ENCODE results near the gene EPHX1. TPM values are rescaled to one million over a fixed set of nuclear protein-coding genes. Genes with fewer than 3 reads are reported as not detected.

EPHX1 gene
- total and polyA plus RNA-seq, 2 donors (not counting 1 experiment from before 2014, with no cell fraction given) = 0.75 to 4.2 TPM

DNA sequence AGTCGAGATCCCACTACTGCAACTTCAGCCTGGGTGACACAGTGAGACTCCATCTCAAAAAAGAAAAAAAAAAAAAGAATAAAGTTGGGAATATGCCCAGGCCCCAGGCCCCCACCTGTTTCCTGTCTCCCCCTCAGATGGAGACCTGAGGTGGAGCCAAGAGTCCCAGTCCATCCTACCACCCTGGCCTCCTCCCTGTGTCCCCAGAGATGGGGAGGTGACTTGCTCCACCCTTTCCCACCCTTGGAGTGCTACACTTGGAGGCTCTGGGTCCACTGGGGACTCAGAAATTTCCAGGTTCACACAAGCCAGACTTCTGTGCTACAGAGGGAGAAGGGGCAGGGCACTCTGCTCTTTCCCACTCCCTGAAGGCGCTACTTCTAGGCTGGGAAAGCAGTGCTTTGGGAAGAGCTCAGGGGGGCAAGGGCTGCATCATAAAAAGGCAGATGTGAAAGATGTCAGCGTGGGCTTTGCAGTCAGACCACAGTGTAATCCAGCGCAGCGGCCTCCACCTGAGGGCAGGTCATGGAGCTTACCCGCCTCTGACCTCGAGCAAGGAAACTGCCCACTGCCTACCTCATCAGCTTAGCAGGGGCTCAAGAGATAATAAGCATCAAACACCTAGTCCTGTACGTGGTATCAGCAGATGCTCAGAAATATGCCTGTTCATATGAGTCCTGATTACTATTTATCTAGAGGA is 58.9 kb downstream of the EPHX1 start:
- H3K27me3 ChIP-seq (replicated peaks in 1 of 4; ENCODE audit: control extremely low read depth in 1 of 4, control insufficient read depth in 3 of 4, insufficient read depth in 4 of 4, low read length in 3 of 4) = no peaks in the 10 kb centered on the region
- no peak for DNase-seq
- WGBS (ENCODE audit: insufficient coverage) = 81% methylated on average over 7 of the region's 8 CpGs
- no peak overlapping the region for H3K4me3 ChIP-seq (ENCODE audit: control extremely low read depth in 1 of 5, extremely low read depth in 1 of 5, insufficient read depth in 1 of 5, low read depth in 2 of 5, low read length in 4 of 5)
- no peak overlapping the region for H2AFZ ChIP-seq (ENCODE audit: insufficient read depth, low read depth, low read length, poor library complexity, severe bottlenecking)
- H3K79me2 ChIP-seq (ENCODE audit: control insufficient read depth, insufficient read depth, low read length) = no peaks in the 10 kb centered on the region
- intact Hi-C loops (cut with micrococcal nuclease) = no loop called here
- peaks cover 10 to 17% of the 10 kb centered on the region in 2 donors for H3K4me1 ChIP-seq (ENCODE audit: control insufficient read depth in 2 of 2, insufficient read depth in 2 of 2, low read length in 2 of 2)
- ATAC-seq (ENCODE audit: low read depth) = no peak
- no peak overlapping the region for H3K4me2 ChIP-seq (replicated peaks; ENCODE audit: low read depth, low read length, poor library complexity, severe bottlenecking)
- POLR2A ChIA-PET = no interaction called here
- CTCF ChIA-PET = no interaction called here
- Mint-ChIP-seq H3K27ac (no peak overlapping the region), H3K27me3 (no peaks in the 10 kb centered on the region), H3K9me3 (ENCODE audit: insufficient read depth) (no peaks in the 10 kb centered on the region), H3K4me1 (peaks cover 12% of the 10 kb centered on the region), H3K4me3 (no peak overlapping the region)
- H4K20me1 ChIP-seq (ENCODE audit: control insufficient read depth, insufficient read depth, low read length, poor library complexity, severe bottlenecking) = peaks cover 35% of the 10 kb centered on the region
- no peak overlapping the region for H3K9ac ChIP-seq (ENCODE audit: low read length)
- H3K9me3 ChIP-seq (ENCODE audit: control extremely low read depth in 1 of 3, control insufficient read depth in 2 of 3, insufficient read depth in 1 of 3, low read length in 2 of 3) = no peaks in the 10 kb centered on the region
- H3K36me3 ChIP-seq (replicated peaks in 1 of 2; ENCODE audit: control extremely low read depth in 1 of 2, control insufficient read depth in 1 of 2, extremely low read depth in 1 of 2, insufficient read depth in 2 of 2, low read length in 1 of 2) = peaks cover 1 to 86% of the 10 kb centered on the region in 2 experiments
- no peak overlapping the region for H3K27ac ChIP-seq (ENCODE audit: low read length in 2 of 2)
- TF ChIP-seq, protein P1, sequence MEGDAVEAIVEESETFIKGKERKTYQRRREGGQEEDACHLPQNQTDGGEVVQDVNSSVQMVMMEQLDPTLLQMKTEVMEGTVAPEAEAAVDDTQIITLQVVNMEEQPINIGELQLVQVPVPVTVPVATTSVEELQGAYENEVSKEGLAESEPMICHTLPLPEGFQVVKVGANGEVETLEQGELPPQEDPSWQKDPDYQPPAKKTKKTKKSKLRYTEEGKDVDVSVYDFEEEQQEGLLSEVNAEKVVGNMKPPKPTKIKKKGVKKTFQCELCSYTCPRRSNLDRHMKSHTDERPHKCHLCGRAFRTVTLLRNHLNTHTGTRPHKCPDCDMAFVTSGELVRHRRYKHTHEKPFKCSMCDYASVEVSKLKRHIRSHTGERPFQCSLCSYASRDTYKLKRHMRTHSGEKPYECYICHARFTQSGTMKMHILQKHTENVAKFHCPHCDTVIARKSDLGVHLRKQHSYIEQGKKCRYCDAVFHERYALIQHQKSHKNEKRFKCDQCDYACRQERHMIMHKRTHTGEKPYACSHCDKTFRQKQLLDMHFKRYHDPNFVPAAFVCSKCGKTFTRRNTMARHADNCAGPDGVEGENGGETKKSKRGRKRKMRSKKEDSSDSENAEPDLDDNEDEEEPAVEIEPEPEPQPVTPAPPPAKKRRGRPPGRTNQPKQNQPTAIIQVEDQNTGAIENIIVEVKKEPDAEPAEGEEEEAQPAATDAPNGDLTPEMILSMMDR (IDR thresholded peaks at IDR 0.05) = no peak
- TF ChIP-seq EZH2 (IDR thresholded peaks at IDR 0.05; ENCODE audit: borderline replicate concordance, insufficient read depth, low read depth, low read length, poor library complexity, severe bottlenecking) = no peak

GRCh38 chr1:225870911-225871310 is 61.0 kb downstream of the EPHX1 start:
- Histone ChIP-seq H3K9me3 (ENCODE audit: control extremely low read depth in 1 of 3, control insufficient read depth in 2 of 3, insufficient read depth in 1 of 3, low read length in 2 of 3) (no peaks in the 10 kb centered on the region), H3K9ac (ENCODE audit: low read length) (no peak overlapping the region), H4K20me1 (ENCODE audit: control insufficient read depth, insufficient read depth, low read length, poor library complexity, severe bottlenecking) (peaks cover 44% of the 10 kb centered on the region), H3K4me2 (replicated peaks; ENCODE audit: low read depth, low read length, poor library complexity, severe bottlenecking) (no peak overlapping the region), H3K36me3 (replicated peaks in 1 of 2; ENCODE audit: control extremely low read depth in 1 of 2, control insufficient read depth in 1 of 2, extremely low read depth in 1 of 2, insufficient read depth in 2 of 2, low read length in 1 of 2) (peaks cover 1 to 83% of the 10 kb centered on the region in 2 experiments), H3K27me3 (replicated peaks in 1 of 4; ENCODE audit: control extremely low read depth in 1 of 4, control insufficient read depth in 3 of 4, insufficient read depth in 4 of 4, low read length in 3 of 4) (no peaks in the 10 kb centered on the region), H2AFZ (ENCODE audit: insufficient read depth, low read depth, low read length, poor library complexity, severe bottlenecking) (no peak overlapping the region), H3K79me2 (ENCODE audit: control insufficient read depth, insufficient read depth, low read length) (peaks cover 13% of the 10 kb centered on the region), H3K27ac (ENCODE audit: low read length in 2 of 2) (no peak overlapping the region), H3K4me1 (ENCODE audit: control insufficient read depth in 2 of 2, insufficient read depth in 2 of 2, low read length in 2 of 2) (peaks cover 8 to 12% of the 10 kb centered on the region in 2 donors), H3K4me3 (ENCODE audit: control extremely low read depth in 1 of 5, extremely low read depth in 1 of 5, insufficient read depth in 1 of 5, low read depth in 2 of 5, low read length in 4 of 5) (no peak overlapping the region)
- Mint-ChIP-seq H3K4me3 (no peak overlapping the region), H3K27ac (no peak overlapping the region), H3K4me1 (peaks cover 11% of the 10 kb centered on the region), H3K9me3 (ENCODE audit: insufficient read depth) (no peaks in the 10 kb centered on the region), H3K27me3 (no peaks in the 10 kb centered on the region)
- CTCF ChIA-PET = interaction anchor here (0.7 to 1.6 kb wide), 5 partner anchors 11 to 91 kb away, joined by 3 to 5 read pairs (median 4); partner anchors contain the start of gene TMEM63A
- ATAC-seq (ENCODE audit: low read depth) (no peak), DNase-seq (no peak)
- 100% methylated on average over 3 of the region's 3 CpGs for WGBS (ENCODE audit: insufficient coverage)
- intact Hi-C loops (cut with micrococcal nuclease) = no loop called here
- TF ChIP-seq EZH2 (IDR thresholded peaks at IDR 0.05; ENCODE audit: borderline replicate concordance, insufficient read depth, low read depth, low read length, poor library complexity, severe bottlenecking) = no peak
- TF ChIP-seq, protein P1 (IDR thresholded peaks at IDR 0.05) = no peak
- POLR2A ChIA-PET = no interaction called here
